Panc1 (cell line): ENCODE measurements around the gene IP6K1. TPM values are rescaled to one million over a fixed set of nuclear protein-coding genes. Genes with fewer than 3 reads are reported as not detected.
"Not testable (repeated sequence)": the region's sequence is repeated elsewhere in the genome, so short reads cannot be mapped to it uniquely, and the experiment has no call there.

Source experiments
- ATAC-seq: fragments of 200-7000 bp; cut with Tn5 transposase; 2 replicates; pipeline ENCODE4 v1.9.1; 2020; ENCODE audit warnings: mild to moderate bottlenecking, moderate library complexity
- BruUV-seq: library from RNA; stranded (reverse); fragments of 400-500 nt; replicated peaks from 2 replicates; lab custom pipeline; 2021; lab: Mats Ljungman, UMichigan
- CTCF ChIA-PET: fragments of 300-600 bp; sonication (Branson Sonifier 250); formaldehyde crosslinking; loops from one replicate; lab custom pipeline; 2022; ENCODE audit warnings: antibody characterized with exemption; lab: Charles Lee
- POLR2A ChIA-PET: fragments of 300-600 bp; sonication (Branson Sonifier 250); formaldehyde crosslinking; loops from one replicate; lab custom pipeline; 2022; ENCODE audit warnings: antibody characterized with exemption; lab: Charles Lee
- DNase-seq: peaks from one replicate; pipeline ENCODE4 v3.0.0-alpha.2; 2010; ENCODE audit warnings: low read depth, low spot score
- H3K27ac ChIP-seq: 2 replicates; pipeline ENCODE4 v1.5.1; 2011; ENCODE audit warnings: mild to moderate bottlenecking, low read length, inconsistent platforms
- H3K27me3 ChIP-seq: fragments of 200-500 bp; sonication (Bioruptor generic); 2 replicates; pipeline ENCODE4 v1.6.0; 2014; ENCODE audit warnings: low read length, inconsistent platforms; ENCODE audit not compliant: control insufficient read depth, insufficient read depth
- H3K36me3 ChIP-seq: fragments of 200-500 bp; sonication (Bioruptor generic); 2 replicates; pipeline ENCODE4 v1.5.1; 2014; ENCODE audit warnings: inconsistent platforms, mild to moderate bottlenecking, low read length, moderate library complexity; ENCODE audit not compliant: control insufficient read depth, insufficient read depth
- H3K4me1 ChIP-seq: 2 replicates; pipeline ENCODE4 v1.5.1; 2011; ENCODE audit warnings: inconsistent platforms, mild to moderate bottlenecking, low read length, moderate library complexity; ENCODE audit not compliant: control insufficient read depth, insufficient read depth
- H3K4me3 ChIP-seq, 2 experiments: 2 replicates each; pipeline ENCODE4 v1.5.1; 2011 to 2012; ENCODE audit warnings: low read depth in 2 of 2, low read length in 2 of 2, mild to moderate bottlenecking in 2 of 2, inconsistent platforms in 1 of 2, moderate library complexity in 1 of 2
- H3K9me3 ChIP-seq: fragments of 200-500 bp; sonication (Bioruptor generic); 2 replicates; pipeline ENCODE4 v1.5.1; 2014; ENCODE audit warnings: low read depth, mild to moderate bottlenecking, inconsistent platforms, low read length, moderate library complexity; ENCODE audit not compliant: control insufficient read depth, insufficient read depth
- CTCF ChIP-seq: fragments of 450-650 bp; IDR thresholded peaks from 2 replicates; pipeline ENCODE4 v1.5.1; 2017; ENCODE audit warnings: mild to moderate bottlenecking
- POLR2AphosphoS5 ChIP-seq: IDR thresholded peaks from 2 replicates; pipeline ENCODE4 v1.6.1; 2012; ENCODE audit warnings: mild to moderate bottlenecking, low read depth, low read length, moderate library complexity
- REST ChIP-seq, 2 experiments: IDR thresholded peaks; 2 replicates each; pipeline ENCODE4 v1.6.1; 2011 to 2012; ENCODE audit warnings: low read depth in 2 of 2, control low read depth in 1 of 2, low read length in 1 of 2, mild to moderate bottlenecking in 1 of 2, moderate library complexity in 1 of 2; ENCODE audit not compliant: insufficient read depth in 1 of 2
- SIN3A ChIP-seq: IDR thresholded peaks from 2 replicates; pipeline ENCODE4 v1.6.1; 2012; ENCODE audit warnings: low read depth, mild to moderate bottlenecking, low read length, moderate library complexity, borderline replicate concordance; ENCODE audit not compliant: insufficient read depth
- TCF7L2 ChIP-seq: IDR thresholded peaks from 2 replicates; pipeline ENCODE4 v1.6.1; 2011; ENCODE audit warnings: mild to moderate bottlenecking, low read depth, low read length, inconsistent platforms
- in situ Hi-C: cut with HindIII; loops from 2 replicates; pipeline ENCODE4 v1.10.0; 2016; ENCODE audit warnings: low sequenced_read_pairs, low pct_unique_long_range_greater_than_20kb
- intact Hi-C: fragments of 100-400 bp; cut with micrococcal nuclease; formaldehyde crosslinking; loops from one replicate; pipeline ENCODE4 v1.10.0; 2022; ENCODE audit not compliant: unreplicated experiment
- total RNA-seq: library from RNA; stranded (reverse); gene quantifications from one replicate; pipeline ENCODE4 v1.2.1, GENCODE V29; 2021; ENCODE audit not compliant: unreplicated experiment

IP6K1 gene
- total RNA-seq, 1 experiment from 2014 or later: 39.8 TPM

- H3K4me1 ChIP-seq: peaks cover 3% of the 10 kb centered on the region; the same call in 1 of the 2 replicates
- ATAC-seq: no peak
- CTCF ChIA-PET: no interaction called here
Measured at GRCh38 chr3:49750056-49750455, 36.3 kb downstream of the IP6K1 start.

GRCh38 chr3:49748874-49749273, 37.5 kb downstream of the IP6K1 start:
- H3K4me1 ChIP-seq, POLR2A ChIA-PET, H3K36me3 ChIP-seq, in situ Hi-C loops, ATAC-seq, H3K27ac ChIP-seq, intact Hi-C loops, DNase-seq, H3K4me3 ChIP-seq, H3K27me3 ChIP-seq, BruUV-seq, H3K9me3 ChIP-seq: not testable (repeated sequence)
- CTCF ChIA-PET: interaction anchor here (0.6 kb wide), 1 partner anchor 195 kb away, joined by 4 read pairs; no protein-coding TSS in a partner anchor

More at GRCh38 chr3:49750056-49750455, 36.3 kb downstream of the IP6K1 start:
- Histone ChIP-seq H3K36me3 (no peaks in the 10 kb centered on the region; the same call in 1 of the 2 replicates), H3K4me3 (no peak overlapping the region), H3K27ac (no peak overlapping the region), H3K27me3 (no peaks in the 10 kb centered on the region), H3K9me3 (no peaks in the 10 kb centered on the region)
- TF ChIP-seq REST (IDR thresholded peaks at IDR 0.05; ENCODE audit: insufficient read depth in 1 of 2, low read depth in 2 of 2, low read length in 1 of 2): no peak
- no peak for TF ChIP-seq CTCF
- TF ChIP-seq POLR2AphosphoS5: no peak
- no peak for TF ChIP-seq TCF7L2
- BruUV-seq: no TSS peak
- in situ Hi-C loops: no loop called here
- intact Hi-C loops: no loop called here
- DNase-seq: no peak
- POLR2A ChIA-PET: no interaction called here

- Histone ChIP-seq H3K36me3 (no peaks in the 10 kb centered on the region; the same call in 1 of the 2 replicates), H3K4me3 (no peak overlapping the region), H3K4me1 (peaks cover 3% of the 10 kb centered on the region; the same call in 1 of the 2 replicates), H3K9me3 (no peaks in the 10 kb centered on the region), H3K27me3 (no peaks in the 10 kb centered on the region), H3K27ac (no peak overlapping the region)
- ChIA-PET CTCF (no interaction called here), POLR2A (no interaction called here)
- TF ChIP-seq POLR2AphosphoS5 (no peak), SIN3A (no peak), TCF7L2 (no peak), CTCF (no peak)
- DNase-seq (no peak), ATAC-seq (no peak)
- no TSS peak for BruUV-seq
- in situ Hi-C loops: no loop called here
- intact Hi-C loops: no loop called here
Measured at GRCh38 chr3:49747792-49748480, 38.4 kb downstream of the IP6K1 start.
